ENCODE measurements around the gene KLK2.
"Not testable (repeated sequence)": the region's sequence is repeated elsewhere in the genome, so short reads cannot be mapped to it uniquely, and the experiment has no call there.

KLK2 gene

DNA sequence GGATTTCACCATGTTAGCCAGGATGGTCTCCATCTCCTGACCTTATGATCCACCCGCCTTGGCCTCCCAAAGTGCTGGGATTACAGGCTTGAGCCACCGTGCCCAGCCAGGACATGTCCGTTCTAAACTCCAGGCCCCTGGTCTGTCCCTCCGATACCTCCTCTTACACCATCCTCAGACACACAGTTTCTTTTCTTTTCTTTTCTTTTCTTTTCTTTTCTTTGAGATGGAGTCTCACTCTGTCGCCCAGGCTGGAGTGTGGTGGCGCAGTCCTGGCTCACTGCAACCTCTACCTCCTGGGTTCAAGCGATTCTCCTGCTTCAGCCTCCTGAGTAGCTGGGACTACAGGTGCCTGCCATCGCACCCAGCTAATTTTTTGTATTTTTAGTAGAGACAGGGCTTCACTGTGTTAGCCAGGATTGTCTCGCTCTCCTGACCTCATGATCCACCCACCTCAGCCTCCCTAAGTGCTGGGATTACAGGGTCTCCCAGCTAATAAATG lies 22.9 kb downstream of the KLK2 start:
- not testable (repeated sequence) for DNase-seq

DNA sequence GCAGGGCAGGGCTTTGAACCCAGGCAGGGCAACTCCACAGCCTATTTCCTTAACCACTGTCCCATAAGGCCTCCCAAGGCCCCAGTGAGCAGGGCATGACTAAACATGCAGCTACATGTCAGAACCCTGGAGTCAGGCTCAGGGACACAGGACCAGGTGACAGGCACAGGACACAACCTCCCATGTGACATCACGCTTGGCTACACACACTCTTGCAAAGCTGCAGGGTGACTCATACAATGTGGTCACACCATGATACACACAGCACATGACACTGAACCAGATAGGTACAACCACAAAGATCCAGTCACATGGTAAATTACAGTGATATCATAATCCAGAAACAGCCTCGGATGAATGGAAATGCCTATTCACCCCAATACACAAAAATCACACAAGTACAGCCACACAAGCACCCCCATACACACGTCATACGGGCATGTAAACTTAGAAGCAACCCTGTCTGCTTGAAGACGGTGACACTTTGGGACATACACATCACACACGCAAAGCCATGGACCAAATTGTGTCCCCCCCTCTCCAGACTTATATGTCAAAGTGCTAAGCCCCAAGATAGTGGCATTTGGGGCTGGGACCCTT lies 23.5 kb downstream of the KLK2 start:
- no peak for DNase-seq

DNA sequence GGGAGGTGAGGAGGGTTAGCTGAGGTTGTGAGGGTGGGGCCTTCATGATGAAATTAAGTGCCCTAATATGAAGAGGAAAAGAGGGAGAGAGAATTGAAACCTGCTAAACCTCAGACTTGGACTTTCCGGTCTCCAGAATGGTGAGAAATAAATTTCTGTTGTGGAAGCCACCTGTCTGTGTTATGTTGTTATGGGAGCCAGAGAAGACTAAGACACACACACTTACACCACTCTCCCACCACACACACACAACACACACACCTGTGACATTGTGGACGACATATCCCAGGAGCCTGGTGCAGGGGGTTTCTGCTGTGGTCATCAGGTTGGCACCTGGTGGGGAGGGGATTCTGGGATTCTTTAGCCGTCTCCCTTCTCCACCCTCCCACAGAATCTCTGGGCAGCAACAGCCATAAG lies 24.0 kb downstream of the KLK2 start:
- no peak for DNase-seq

DNA sequence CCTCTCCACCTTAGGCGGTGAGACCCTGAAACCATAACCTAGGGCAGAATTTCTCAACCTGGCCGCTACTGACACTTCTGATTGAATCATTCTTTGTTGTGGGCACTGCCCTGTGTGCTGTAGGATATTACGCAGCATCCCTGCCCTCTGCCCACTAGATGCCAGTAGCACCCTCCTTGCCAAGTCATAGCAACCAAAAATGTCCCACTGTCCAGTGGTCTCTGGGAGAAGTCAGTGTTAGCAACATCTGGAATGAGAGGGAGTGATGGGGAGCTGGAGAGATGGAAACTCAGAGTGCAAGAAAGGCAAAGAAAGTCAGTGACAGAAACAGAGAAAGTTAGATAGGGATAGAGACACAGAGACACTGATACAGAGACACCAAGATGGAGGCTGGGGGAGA lies 24.4 kb downstream of the KLK2 start:
- DNase-seq: no peak

DNA sequence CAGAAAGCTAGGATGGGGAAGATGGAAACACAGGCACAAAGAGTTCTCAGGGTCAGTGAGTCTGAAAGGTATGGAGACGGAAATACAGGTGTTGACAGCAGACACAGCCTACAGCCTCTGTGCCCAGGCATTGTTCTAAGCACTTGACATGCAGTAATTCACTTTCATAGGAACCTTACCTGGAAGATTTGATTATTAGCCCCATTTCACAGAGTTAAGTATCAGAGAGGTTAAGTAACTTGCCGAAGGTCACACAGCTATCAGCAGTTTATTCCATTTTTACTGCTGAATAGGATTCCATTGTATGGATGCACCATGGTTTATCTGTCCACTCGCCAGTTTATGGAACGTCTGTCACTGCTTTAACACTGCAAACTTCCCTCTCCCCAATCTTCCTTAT lies 24.8 kb downstream of the KLK2 start:
- no peak for DNase-seq

DNA sequence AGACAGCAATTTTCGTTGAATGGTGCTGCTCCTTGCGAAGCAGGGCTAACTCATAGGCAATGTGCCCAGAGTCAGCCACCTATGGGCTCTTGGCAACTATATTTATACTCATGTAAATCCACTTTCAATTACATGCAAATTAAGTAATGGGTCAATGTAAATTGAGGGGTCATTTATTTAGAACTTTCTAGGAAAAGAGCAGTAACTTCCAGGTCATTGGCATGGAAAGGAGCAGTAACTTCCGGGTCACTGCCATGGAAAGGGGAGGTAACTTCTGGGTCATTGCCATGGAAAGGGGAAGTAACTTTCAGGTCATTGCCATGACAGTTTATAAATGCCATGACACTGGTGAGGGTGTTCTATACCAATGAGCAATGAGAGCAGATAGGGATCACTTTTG lies 26.3 kb downstream of the KLK2 start:
- no peak for DNase-seq

DNA sequence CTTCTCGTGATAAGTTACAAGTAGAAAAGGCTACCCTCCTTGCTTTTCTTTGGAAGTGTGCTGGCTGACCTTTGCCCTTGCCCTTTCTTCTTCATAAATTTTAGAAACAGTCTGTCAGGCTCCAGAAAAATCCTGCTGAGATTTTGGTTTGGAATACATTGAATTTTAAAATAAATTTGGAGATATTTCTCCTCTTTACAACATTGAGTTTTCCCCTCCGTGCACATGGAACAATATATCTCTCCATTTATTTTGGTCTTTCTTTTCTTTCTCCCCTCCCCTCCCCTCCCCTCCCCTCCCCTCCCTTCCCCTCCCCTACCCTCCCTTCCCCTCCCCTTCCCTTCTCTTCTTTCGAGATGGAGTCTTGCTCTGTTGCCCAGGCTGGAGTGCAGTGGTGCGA lies 29.4 kb downstream of the KLK2 start:
- no peak for DNase-seq

DNA sequence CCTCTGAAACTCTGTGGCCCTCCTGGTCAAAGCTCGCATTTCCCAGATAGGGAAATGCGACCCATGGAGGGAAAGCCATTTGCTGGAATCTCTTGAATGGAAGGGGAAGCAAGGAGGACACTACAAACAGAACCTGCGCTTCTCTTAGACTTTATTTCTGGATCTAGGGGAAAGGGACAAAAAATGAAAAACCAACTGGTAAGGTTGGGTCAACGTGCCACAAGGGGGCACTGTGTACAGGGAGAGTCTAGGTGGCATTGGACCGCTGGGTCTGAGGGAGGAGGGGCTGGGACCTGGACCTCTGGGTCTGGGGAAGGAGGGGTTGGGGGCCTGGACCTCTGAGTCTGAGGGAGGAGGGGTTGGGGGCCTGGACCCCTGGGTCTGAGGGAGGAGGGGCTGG lies 33.0 kb downstream of the KLK2 start:
- no peak for DNase-seq

DNA sequence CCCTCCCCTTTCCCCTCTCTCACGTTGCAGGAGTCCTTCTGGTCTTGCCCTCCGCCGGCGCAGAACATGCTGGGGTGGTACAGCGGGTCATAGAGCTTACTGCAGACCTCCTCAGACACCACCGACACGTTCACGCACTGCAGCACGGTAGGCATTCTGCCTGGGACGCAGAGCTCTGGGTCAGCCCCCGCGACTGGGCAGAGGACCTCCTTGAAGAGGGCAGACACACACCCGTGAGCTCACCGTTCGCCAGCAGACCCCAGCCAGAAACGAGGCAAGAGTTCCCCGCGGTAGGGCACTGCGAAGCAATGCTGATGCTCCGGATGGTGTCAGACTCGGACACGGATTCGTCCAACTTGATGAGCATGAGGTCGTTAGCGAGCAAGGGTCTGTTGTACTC lies 35.1 kb downstream of the KLK2 start:
- no peak for DNase-seq

DNA sequence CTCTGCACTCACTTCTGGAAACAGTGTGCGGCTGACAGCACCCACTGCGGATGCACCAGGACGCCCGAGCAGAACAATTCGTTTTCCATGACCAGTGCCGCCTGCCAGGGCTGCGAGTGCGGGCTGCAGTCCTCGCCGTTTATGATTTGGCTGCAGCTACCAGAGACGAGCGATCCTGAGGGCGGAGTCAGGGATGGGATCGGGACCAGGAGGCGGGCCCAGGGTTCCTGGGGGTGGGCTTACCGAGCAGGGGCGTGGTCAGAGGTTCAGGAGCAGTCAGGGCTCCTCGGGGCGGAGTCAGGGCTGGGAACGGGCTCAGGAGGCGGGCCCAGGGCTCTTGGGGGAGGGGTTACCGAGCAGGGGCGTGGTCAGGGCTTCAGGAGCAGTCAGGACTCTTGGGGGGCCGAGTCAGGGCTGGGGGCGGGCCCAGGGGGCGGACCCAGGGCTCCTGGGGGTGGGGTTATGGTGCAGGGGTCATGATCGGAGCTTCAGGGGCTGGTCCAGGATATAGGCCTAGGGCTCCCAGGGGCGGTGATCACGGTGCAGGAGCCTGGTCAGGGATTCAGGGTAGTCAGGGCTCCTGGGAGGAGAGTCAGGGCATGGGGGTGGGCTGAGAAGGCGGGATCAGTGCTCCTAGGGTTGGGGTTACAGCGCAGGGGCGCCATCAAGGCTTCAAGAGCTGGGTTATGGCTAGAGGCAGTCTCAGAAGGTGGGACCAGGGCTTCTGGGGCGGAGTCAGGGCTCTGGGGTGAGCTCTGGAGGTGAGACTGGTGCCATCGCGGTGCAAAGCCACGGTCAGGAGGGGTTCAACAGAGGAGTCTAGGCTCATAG lies 36.2 kb downstream of the KLK2 start:
- DNase-seq: no peak

DNA sequence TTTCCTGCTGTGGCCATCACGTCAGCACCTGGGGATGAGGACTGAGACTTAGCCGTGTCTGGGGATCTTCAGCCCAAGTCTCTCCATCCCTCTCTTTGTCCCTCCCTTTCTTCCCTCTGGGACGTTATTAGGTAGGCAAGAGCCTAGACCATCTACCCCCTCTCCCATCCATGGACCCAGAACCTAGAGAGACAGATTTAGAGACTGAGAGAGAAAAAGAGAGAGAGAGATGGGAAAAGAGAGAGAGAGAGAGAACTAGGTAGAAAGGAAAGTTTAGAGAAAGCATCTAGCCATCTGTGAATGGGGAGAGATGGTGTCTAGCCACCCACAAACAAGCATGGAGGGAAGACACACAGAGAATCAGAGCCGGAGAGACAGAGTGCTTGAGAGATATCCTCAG lies 37.5 kb downstream of the KLK2 start:
- no peak for DNase-seq

DNA sequence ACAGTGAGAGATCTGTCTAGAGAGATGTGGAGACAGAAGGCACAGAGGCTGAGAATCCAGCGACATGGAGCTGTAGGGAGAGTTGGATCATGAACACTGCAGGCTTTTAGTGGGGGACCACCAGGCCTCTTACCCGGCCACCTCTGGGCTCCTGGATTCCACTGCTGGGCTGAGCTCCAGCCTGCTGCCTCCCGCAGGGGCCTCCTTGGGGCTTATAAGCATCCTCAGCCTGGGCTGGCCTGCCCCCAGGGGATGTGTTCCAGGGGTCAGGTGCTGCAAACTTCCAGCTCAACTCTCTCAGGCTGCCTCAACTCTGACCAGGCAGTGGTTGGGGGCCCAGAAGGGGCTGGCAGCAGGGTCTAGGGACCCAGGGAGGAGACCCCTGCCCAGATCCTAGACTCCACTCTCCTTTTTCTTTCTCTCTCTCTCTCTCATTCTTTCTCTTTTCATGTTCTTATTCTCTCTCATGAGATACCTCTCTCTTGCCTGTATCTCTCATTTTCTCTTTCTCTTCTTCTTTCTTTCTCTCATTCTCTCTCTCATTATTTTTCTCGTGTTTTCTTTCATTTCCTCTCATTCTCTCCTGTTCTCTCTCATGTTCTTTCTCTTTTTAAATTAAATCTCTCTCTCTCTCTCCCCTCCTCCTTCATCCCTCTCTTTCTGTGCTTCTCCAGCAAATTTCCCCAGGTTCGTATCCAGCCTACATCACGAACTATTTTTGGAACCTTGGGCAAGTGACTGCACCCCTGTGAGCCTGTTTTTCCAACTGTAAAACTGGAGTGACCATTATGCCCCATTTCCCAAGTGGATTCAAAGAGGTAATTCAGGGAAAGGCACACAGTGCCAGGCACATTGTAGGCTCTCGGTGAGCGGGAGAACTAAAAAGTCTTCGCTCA lies 38.2 kb downstream of the KLK2 start, which contains the start of gene KLK4:
Gene KLK4, minus strand, starts transcription at position 190 of the 896 bp plus-strand sequence. CDS start 657 bp downstream, outside the sequence.
- DNase-seq: no peak

DNA sequence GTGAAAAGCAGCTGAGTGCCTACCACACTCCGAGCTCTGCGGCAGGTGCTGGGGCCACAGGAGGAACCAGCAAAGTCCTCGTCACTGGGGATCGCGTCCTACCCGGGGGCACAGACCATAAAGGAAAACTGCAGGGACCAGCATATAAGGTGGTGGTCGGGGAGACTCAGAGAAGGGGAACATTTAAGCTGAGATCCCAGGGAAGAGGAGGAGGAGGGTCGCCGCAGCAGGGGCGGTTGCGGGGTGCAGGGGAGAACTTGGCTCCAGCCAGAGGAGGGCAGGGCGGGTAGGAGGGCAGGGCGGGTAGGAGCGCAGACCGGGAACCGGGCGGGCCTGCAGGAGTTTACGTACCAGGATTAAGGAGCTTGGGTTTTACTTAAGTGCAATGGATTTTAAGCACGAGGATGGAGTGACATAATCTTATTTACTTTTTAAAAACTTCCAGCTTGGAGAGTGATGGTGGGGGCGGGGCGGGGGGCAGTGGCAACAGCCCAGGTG lies 38.9 kb downstream of the KLK2 start:
- no peak for DNase-seq

DNA sequence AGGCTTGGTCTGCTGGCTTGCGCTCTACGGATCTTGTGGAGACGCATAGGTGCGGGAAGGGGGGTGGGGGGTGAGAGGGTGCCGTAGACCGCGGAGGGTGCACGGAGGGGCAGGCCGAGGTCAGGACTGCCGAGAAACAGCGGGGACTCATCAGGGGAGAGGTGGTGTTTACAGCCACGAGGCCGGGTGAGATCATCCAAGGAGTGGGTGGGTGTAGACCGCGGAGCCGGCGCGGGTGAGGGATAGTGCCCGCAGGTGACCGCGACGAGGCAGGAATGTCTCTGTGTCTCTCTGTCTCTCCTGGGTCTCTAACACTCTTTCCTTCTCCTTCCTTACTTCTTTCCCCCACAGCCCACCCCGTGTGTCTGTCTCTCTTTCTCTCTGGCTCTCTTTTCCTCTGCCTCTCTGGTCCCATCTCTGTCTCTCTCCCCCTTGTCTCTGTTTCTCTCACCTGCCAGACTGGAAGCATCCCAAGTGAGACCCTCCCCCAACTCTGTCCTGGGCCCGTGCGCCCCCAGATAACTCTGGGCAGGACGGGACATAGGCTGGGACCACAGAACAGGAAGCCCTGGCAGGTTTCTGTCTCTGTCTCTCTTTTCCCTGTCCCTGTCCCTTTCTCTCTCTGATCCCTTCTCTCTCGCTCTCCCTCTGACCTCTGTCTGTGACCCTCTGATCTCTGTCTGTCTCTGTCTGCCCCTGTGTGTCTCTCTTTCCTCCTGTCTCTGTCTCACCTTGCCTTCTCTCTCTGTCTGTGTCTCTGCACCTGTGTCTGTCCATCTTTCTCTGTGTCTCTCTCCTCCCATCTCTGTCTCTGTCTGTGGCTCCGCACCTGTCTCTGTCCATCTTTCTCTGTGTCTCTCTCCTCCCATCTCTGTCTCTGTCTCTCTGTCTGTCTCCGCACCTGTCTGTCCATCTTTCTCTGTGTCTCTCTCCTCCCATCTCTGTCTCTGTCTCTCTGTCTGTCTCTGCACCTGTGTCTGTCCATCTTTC lies 39.8 kb downstream of the KLK2 start:
- no peak for DNase-seq

DNA sequence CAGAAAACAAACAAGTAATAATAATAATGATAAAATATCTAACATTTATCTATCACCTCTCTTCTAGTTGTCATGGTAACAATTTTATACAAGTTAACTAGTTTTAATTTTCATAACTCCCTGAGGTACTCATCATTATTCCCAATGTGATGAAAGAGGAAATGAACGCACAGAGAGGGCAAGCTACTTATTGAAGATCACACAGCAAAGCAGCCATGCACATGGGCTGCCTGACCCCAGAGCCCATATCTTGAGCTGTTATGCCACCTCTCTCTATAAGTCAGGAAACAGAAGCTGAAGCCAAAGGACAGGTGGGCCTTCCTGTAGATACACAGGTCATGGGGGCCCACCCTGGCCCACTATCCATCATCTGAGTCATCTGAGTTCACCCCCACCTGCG lies 42.8 kb downstream of the KLK2 start:
- DNase-seq: no peak

DNA sequence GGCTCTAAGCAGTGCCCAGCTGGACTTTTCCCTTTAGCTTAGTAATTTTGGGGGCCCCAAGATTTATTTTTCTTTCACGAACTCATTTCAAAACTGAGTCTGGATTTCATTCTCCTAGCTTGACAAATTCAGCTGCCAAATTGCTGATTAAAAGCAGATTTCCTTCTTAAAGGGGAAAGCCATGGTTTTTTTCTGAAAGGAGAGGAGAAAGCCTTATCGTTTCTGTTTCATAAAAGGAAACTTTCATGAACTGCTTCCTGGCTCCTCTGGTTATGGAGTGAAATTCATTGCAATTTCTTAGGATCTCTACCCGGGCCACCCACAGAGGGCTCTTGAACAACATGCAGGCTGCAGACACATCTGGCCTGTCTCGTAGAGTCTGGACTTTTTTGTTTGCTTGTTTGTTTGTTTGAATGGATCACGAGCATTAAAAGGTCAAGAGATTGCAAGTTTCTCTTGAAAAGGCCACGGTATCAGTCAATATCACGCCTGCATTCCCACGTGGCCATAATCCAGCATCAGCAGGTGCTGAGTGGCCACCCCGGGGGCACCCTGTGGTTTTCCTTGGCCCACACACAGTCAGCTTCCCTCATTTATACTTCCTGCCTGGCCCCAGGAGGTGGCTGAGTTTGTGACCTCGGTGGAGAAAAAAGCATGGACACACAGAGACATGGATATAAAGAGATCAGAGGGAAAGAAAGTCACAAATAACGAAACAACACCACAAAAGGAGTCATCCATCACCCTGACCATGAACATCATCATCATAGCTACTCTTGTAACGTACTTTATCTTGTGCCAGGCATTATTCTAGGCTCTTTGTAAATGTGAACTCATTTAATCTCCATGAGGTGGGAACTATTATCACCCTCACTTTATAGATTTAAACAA lies 48.4 kb downstream of the KLK2 start:
- DNase-seq: no peak

DNA sequence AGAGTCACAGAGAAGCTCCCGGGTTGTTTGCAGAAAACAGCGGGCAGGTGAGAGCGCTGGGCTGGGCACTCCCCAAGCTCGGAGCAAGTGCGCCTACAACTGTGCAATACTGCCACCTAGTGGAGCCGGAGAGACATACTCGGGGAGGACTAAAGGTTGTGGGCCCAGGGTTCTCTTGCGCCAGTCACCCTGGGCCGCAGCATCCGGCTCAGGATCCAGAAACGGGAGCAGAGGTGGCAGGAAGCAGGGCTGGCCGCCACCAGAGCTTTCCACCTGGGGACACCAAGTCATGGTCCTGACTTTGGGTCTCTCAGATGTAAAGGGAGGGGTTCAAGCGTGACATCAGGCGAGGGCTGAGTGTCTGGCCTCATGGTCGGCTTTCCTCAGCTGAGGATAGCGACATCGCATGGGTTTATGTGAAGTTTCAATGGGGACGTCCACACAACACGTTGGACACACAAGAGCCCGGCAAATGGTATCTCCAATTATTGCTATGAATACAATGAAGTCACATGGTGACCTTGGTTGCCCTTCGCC lies 49.1 kb downstream of the KLK2 start:
- DNase-seq: peak; percentile 57

DNA sequence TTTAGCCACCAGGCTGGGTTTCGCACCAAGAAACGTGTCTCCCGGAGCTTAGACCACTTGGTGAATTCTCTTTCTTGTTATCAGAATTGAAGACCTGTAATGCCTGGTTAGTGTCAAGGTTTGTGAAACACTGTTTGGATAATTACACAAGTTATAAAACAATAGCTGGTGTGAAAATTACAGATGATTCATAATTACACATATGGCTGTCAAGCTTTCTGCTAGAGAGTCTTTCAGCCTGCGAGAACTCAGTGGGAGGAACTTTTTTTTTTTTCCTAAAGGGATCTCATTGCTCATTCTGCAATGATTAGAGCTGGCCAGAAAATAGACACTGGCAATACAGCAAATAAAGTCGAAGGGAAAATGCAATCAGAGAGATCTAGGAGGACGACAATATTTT lies 51.3 kb downstream of the KLK2 start:
- no peak for DNase-seq

DNA sequence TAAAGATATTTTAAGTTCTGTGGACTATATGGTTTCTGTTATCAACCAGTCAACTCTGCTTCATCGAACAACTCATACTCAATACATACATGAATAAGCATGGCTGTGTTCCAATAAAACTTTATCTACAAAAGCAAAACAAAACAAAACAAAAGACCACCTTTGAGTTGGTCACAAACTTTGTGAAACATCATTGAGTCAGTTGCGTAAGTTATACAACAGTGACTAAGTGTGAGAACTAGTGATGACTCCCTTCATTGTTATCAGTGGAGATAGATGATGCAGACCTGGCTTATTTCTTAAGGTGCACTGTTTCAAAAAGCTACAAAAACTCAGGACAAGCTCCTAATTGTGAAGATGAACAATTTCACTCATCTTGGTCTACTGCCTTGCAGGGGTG lies 52.5 kb downstream of the KLK2 start:
- no peak for DNase-seq

DNA sequence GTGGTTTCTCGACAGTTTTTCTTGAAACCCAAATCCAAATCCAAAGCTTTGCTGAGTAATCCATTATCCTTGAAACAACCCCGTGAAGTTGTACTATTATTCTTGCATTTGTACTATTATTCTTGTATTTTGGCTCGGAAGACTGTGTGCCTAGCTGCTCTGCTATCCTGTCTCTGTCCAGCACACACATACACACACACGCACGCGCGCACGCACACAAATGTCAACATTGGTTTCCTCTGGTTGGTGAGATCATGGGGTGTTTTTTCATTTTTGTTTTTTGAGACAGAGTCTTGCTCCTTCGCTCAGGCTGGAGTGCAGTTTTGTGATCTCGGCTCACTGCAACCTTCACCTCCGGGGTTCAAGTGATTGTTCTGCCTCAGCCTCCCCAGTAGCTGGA lies 52.9 kb downstream of the KLK2 start:
- no peak for DNase-seq

DNA sequence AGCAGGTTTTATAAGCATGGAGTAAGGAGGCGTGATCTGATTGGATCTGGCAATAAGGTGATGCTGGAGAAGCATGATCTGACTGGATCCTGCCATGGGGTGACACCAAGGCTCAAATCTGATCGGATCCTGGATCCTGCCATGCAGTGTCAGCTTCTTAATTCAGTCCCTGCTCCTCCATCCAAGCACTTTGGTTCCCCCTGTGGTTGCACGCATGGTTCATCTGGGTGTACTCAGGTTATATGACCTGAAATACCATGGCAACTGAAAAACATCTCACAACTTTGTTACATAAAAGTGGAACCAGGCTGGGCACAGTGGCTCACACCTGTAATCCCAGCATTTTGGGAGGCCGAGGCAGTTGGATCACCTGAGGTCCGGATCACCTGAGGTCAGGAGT lies 55.6 kb downstream of the KLK2 start:
- no peak for DNase-seq
